Smooth muscle cell (in vitro differentiated cells): Measurements from ENCODE around the gene HLA-F. TPM values are rescaled to one million over a fixed set of nuclear protein-coding genes. Genes with fewer than 3 reads are reported as not detected.

Experiments
- DNase-seq: peaks from one replicate; lab custom pipeline; 2025; ENCODE audit not compliant: unreplicated experiment; lab: John Stamatoyannopoulos, UW
- H2AFZ ChIP-seq: fragments of 200-600 bp; sonication (generic); 2 replicates; pipeline ENCODE4 v1.6.0; 2016; ENCODE audit warnings: antibody characterized with exemption, low read depth, mild to moderate bottlenecking
- H3F3A ChIP-seq: fragments of 200-600 bp; sonication (generic); 2 replicates; pipeline ENCODE4 v1.6.0; 2017; ENCODE audit warnings: antibody characterized with exemption, low read depth
- H3K27ac ChIP-seq: fragments of 200-600 bp; sonication (generic); 2 replicates; pipeline ENCODE4 v1.5.1; 2016; ENCODE audit warnings: low read depth, mild to moderate bottlenecking
- H3K27me3 ChIP-seq: fragments of 200-600 bp; sonication (generic); 2 replicates; pipeline ENCODE4 v1.6.1; 2016; ENCODE audit warnings: low read depth, mild to moderate bottlenecking
- H3K36me3 ChIP-seq: fragments of 200-600 bp; sonication (generic); 2 replicates; pipeline ENCODE4 v1.5.1; 2016; ENCODE audit warnings: low read depth
- H3K4me1 ChIP-seq: fragments of 200-600 bp; sonication (generic); 2 replicates; pipeline ENCODE4 v1.5.1; 2016; ENCODE audit warnings: low read depth
- H3K4me2 ChIP-seq: fragments of 200-600 bp; sonication (generic); 2 replicates; pipeline ENCODE4 v1.6.0; 2016; ENCODE audit warnings: mild to moderate bottlenecking
- H3K4me3 ChIP-seq: fragments of 200-600 bp; sonication (generic); 2 replicates; pipeline ENCODE4 v1.5.1; 2016; ENCODE audit warnings: mild to moderate bottlenecking
- H3K79me2 ChIP-seq: fragments of 200-600 bp; sonication (generic); 2 replicates; pipeline ENCODE4 v1.6.0; 2016; ENCODE audit warnings: low read depth, mild to moderate bottlenecking
- H3K9ac ChIP-seq: fragments of 200-600 bp; sonication (generic); 2 replicates; pipeline ENCODE4 v1.6.0; 2016; ENCODE audit warnings: low read depth
- H3K9me3 ChIP-seq: fragments of 200-600 bp; sonication (generic); replicated peaks from 2 replicates; pipeline ENCODE4 v1.5.1; 2016; ENCODE audit warnings: low read depth
- H4K20me1 ChIP-seq: fragments of 200-600 bp; sonication (generic); 2 replicates; pipeline ENCODE4 v1.6.0; 2016; ENCODE audit warnings: low read depth
- WGBS: methylation state at CpG from one replicate; pipeline ENCODE4 v1.1.7; 2016; ENCODE audit warnings: low lambda C conversion rate; 5-methylcytosine and 5-hydroxymethylcytosine counted together
- polyA plus RNA-seq: library from polyadenylated mRNA; unstranded; fragments of >200 nt; fragmentation: Nextera tagmentation; extraction: Ambion mirVana; gene quantifications from 2 replicates; pipeline ENCODE4 v1.2.1, GENCODE V29; 2016
- total RNA-seq: library from RNA; depleted of rRNA; stranded (reverse); fragments of >200 nt; gene quantifications from 2 replicates; pipeline ENCODE4 v1.2.3, GENCODE V29; 2014
- TF ChIP-seq, protein P1 (sequence below): fragments of 200-600 bp; sonication (generic); IDR thresholded peaks from 2 replicates; pipeline ENCODE4 v1.5.1; 2017; ENCODE audit warnings: borderline replicate concordance, mild to moderate bottlenecking, antibody characterized with exemption; ENCODE audit not compliant: insufficient read depth, poor library complexity, severe bottlenecking

HLA-F gene
- total and polyA plus RNA-seq, 2 experiments from 2014 or later, result 5.6 to 6.9 TPM

DNA sequence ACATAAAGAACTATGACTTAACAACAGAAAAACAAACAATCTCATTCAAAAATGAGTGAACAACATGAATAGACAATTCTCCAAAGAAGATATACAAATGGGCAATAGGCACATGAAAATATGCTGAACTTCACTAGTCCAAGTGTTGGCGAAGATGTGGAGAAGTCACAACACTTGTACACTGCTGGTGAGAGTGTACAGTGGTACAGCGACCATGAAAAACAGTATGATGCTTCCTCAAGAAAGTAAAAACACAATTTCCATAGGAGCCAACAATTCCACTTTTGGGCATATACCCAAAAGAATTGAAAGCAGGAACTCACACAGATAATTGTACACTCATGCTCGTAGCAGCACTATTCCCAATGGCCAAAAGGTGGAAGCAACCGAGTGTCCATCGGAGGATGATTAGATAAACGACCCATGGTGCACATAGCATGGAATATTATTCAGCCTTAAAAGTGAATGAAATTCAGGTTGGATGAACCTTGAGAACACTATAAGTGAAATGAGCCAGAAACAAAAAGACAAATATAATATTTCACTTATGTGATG lies 6.6 kb downstream of the HLA-F start:
- DNase-seq, result no peak
- Histone ChIP-seq H3K27ac (no peak overlapping the region), H3K4me3 (no peak overlapping the region), H4K20me1 (no peaks in the 10 kb centered on the region), H3K4me2 (no peak overlapping the region), H3K9ac (no peak overlapping the region), H3F3A (no peaks in the 10 kb centered on the region), H2AFZ (no peak overlapping the region), H3K9me3 (no peaks in the 10 kb centered on the region), H3K79me2 (no peaks in the 10 kb centered on the region), H3K36me3 (no peaks in the 10 kb centered on the region), H3K4me1 (no peaks in the 10 kb centered on the region), H3K27me3 (peaks cover 22% of the 10 kb centered on the region)
- 85% methylated on average over 6 of the region's 6 CpGs for WGBS
- TF ChIP-seq, protein P1, sequence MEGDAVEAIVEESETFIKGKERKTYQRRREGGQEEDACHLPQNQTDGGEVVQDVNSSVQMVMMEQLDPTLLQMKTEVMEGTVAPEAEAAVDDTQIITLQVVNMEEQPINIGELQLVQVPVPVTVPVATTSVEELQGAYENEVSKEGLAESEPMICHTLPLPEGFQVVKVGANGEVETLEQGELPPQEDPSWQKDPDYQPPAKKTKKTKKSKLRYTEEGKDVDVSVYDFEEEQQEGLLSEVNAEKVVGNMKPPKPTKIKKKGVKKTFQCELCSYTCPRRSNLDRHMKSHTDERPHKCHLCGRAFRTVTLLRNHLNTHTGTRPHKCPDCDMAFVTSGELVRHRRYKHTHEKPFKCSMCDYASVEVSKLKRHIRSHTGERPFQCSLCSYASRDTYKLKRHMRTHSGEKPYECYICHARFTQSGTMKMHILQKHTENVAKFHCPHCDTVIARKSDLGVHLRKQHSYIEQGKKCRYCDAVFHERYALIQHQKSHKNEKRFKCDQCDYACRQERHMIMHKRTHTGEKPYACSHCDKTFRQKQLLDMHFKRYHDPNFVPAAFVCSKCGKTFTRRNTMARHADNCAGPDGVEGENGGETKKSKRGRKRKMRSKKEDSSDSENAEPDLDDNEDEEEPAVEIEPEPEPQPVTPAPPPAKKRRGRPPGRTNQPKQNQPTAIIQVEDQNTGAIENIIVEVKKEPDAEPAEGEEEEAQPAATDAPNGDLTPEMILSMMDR, result no peak

DNA sequence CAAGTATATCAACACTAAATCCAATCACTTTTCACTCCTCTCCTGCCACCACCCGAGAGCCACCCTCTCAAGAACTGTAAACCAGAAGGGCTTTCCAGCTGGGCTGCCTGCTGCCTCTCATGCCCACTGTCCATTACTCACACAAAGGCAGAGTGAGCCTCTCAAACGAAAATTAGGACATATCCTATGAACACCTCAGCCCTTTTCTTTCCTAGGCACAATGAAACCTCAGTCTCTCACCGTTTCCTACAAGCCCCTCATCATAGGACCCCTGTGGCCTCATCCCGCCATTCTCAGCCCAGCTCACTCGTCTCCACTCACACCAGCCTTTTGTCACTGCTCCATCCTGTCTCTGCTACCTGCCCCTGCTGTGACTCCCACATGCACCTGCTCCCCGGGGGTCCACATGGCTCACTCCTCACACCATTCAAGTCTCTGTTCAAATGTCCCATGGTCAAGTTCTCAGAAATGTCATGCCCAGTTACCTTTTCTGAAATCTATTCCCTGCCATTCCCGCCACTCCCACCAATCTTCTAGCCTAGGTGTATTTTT lies 7.4 kb downstream of the HLA-F start:
- DNase-seq, result no peak
- H3K9me3 ChIP-seq, result no peaks in the 10 kb centered on the region
- H3K4me3 ChIP-seq, result no peak overlapping the region
- no peaks in the 10 kb centered on the region for H3K79me2 ChIP-seq
- H3F3A ChIP-seq, result no peaks in the 10 kb centered on the region
- WGBS, result 63% methylated on average over 7 of the region's 7 CpGs
- H3K27me3 ChIP-seq, result peaks cover 14% of the 10 kb centered on the region
- no peak overlapping the region for H3K27ac ChIP-seq
- H3K4me1 ChIP-seq, result no peaks in the 10 kb centered on the region
- no peak overlapping the region for H2AFZ ChIP-seq
- no peak overlapping the region for H3K4me2 ChIP-seq
- TF ChIP-seq, protein P1, result no peak
- H3K36me3 ChIP-seq, result no peaks in the 10 kb centered on the region
- no peaks in the 10 kb centered on the region for H4K20me1 ChIP-seq
- no peak overlapping the region for H3K9ac ChIP-seq

DNA sequence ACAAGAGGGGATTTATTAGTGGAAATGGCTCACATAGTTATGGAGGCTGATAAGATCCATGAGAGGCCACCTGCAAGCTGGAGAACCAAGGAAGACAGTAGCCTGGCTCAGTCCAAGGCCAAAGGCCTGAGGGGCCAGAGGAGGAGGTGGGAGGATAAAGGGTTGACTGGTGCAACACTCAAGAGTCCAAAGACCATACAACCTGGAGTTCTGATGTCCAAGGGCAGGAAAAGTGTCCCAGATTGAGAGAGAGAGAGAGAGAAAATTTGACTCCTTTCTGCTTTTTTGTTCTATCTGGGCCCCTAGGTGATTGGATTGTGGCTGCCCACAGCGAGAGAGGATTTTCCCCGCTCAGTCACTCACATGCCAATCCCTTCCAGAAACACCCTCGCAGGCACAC lies 8.0 kb downstream of the HLA-F start:
- TF ChIP-seq, protein P1, result no peak
- H2AFZ ChIP-seq, result no peak overlapping the region
- no peaks in the 10 kb centered on the region for H4K20me1 ChIP-seq
- WGBS, result 74% methylated on average over 3 of the region's 3 CpGs
- H3F3A ChIP-seq, result no peaks in the 10 kb centered on the region
- no peak overlapping the region for H3K9ac ChIP-seq
- H3K4me1 ChIP-seq, result no peaks in the 10 kb centered on the region
- H3K36me3 ChIP-seq, result no peaks in the 10 kb centered on the region
- no peaks in the 10 kb centered on the region for H3K9me3 ChIP-seq
- DNase-seq, result no peak
- no peak overlapping the region for H3K27ac ChIP-seq
- H3K79me2 ChIP-seq, result no peaks in the 10 kb centered on the region
- H3K4me3 ChIP-seq, result no peak overlapping the region
- H3K4me2 ChIP-seq, result no peak overlapping the region
- H3K27me3 ChIP-seq, result peaks cover 9% of the 10 kb centered on the region

DNA sequence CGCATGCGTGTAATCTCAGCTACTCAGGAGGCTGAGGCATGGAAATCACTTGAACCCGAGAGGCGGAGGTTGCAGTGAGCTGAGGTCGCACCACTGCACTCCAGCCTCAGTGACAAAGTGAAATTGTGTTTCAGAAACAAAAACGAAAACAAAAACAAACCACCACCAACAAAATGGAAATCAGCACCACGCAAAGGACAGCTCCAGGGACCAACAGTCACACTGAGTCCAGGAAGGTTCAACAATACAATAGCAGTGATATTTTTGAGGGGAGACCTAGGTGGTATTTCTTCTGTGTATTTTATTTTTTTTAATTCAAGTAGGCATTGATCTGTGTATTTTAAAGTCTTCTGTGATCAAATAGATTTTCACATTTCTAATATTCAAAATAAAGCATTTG lies 9.8 kb downstream of the HLA-F start:
- Histone ChIP-seq H3K4me2 (no peak overlapping the region), H3K27ac (no peak overlapping the region), H3K4me3 (no peak overlapping the region), H3K36me3 (no peaks in the 10 kb centered on the region), H3F3A (no peaks in the 10 kb centered on the region), H3K9ac (no peak overlapping the region), H4K20me1 (no peaks in the 10 kb centered on the region), H2AFZ (no peak overlapping the region), H3K27me3 (peaks cover 9% of the 10 kb centered on the region), H3K4me1 (no peaks in the 10 kb centered on the region), H3K9me3 (no peaks in the 10 kb centered on the region), H3K79me2 (no peaks in the 10 kb centered on the region)
- no peak for DNase-seq
- 76% methylated on average over 7 of the region's 7 CpGs for WGBS
- TF ChIP-seq, protein P1, result no peak
